Measurements from ENCODE around the gene LIMK2. TPM values are rescaled to one million over a fixed set of nuclear protein-coding genes. Genes with fewer than 3 reads are reported as not detected.
A peak's percentile ranks its signal among the peaks of the same experiment; 100 is the strongest.
"Not testable (repeated sequence)": the region's sequence is repeated elsewhere in the genome, so short reads cannot be mapped to it uniquely, and the experiment has no call there.

LIMK2 gene
- total RNA-seq, 1 experiment from 2014 or later, result 24.2 TPM

GRCh38 chr22:31199187-31199586, 12.9 kb upstream of the LIMK2 start:
- no peak overlapping the region for H3K4me3 ChIP-seq (ENCODE audit: insufficient read depth, low read depth, low read length)
- DNase-seq, result peak; percentile 50
- no peaks in the 10 kb centered on the region for H3K27me3 ChIP-seq (ENCODE audit: control insufficient read depth, insufficient read depth, low read length)
- peaks cover 2% of the 10 kb centered on the region for H3K36me3 ChIP-seq (replicated peaks; ENCODE audit: control insufficient read depth, insufficient read depth, low read length)

- not testable (repeated sequence) for DNase-seq; H3K4me3 ChIP-seq (ENCODE audit: insufficient read depth, low read depth, low read length); H3K36me3 ChIP-seq (replicated peaks; ENCODE audit: control insufficient read depth, insufficient read depth, low read length); H3K27me3 ChIP-seq (ENCODE audit: control insufficient read depth, insufficient read depth, low read length)
Observed at GRCh38 chr22:31204352-31204984, 7.6 kb upstream of the LIMK2 start.

- not testable (repeated sequence) for H3K27me3 ChIP-seq (ENCODE audit: control insufficient read depth, insufficient read depth, low read length); DNase-seq; H3K36me3 ChIP-seq (replicated peaks; ENCODE audit: control insufficient read depth, insufficient read depth, low read length); H3K4me3 ChIP-seq (ENCODE audit: insufficient read depth, low read depth, low read length)
Observed at GRCh38 chr22:31205059-31205458, 7.0 kb upstream of the LIMK2 start.

- not testable (repeated sequence) for DNase-seq; H3K4me3 ChIP-seq (ENCODE audit: insufficient read depth, low read depth, low read length); H3K27me3 ChIP-seq (ENCODE audit: control insufficient read depth, insufficient read depth, low read length); H3K36me3 ChIP-seq (replicated peaks; ENCODE audit: control insufficient read depth, insufficient read depth, low read length)
Observed at GRCh38 chr22:31206460-31206859, 5.6 kb upstream of the LIMK2 start.

GRCh38 chr22:31206896-31207687, 5.0 kb upstream of the LIMK2 start:
- H3K36me3 ChIP-seq (replicated peaks; ENCODE audit: control insufficient read depth, insufficient read depth, low read length), result peaks cover 2% of the 10 kb centered on the region
- H3K27me3 ChIP-seq (ENCODE audit: control insufficient read depth, insufficient read depth, low read length), result no peaks in the 10 kb centered on the region
- DNase-seq, result no peak
- no peak overlapping the region for H3K4me3 ChIP-seq (ENCODE audit: insufficient read depth, low read depth, low read length)

- no peaks in the 10 kb centered on the region for H3K36me3 ChIP-seq (replicated peaks; ENCODE audit: control insufficient read depth, insufficient read depth, low read length)
- DNase-seq, result no peak
- H3K27me3 ChIP-seq (ENCODE audit: control insufficient read depth, insufficient read depth, low read length), result no peaks in the 10 kb centered on the region
- no peak overlapping the region for H3K4me3 ChIP-seq (ENCODE audit: insufficient read depth, low read depth, low read length)
Observed at GRCh38 chr22:31210556-31211421, 1.3 kb upstream of the LIMK2 start.

- Histone ChIP-seq H3K4me3 (ENCODE audit: insufficient read depth, low read depth, low read length) (peak overlapping the region; percentile 13; the same call in 1 of the 2 replicates), H3K36me3 (replicated peaks; ENCODE audit: control insufficient read depth, insufficient read depth, low read length) (no peaks in the 10 kb centered on the region), H3K27me3 (ENCODE audit: control insufficient read depth, insufficient read depth, low read length) (no peaks in the 10 kb centered on the region)
- no peak for DNase-seq
Observed at GRCh38 chr22:31211482-31211861, 626 bp upstream of the LIMK2 start.

GRCh38 chr22:31212783-31213629, 908 bp downstream of the LIMK2 start:
- DNase-seq, result peak; percentile 42
- Histone ChIP-seq H3K4me3 (ENCODE audit: insufficient read depth, low read depth, low read length) (peak overlapping the region; percentile 94), H3K36me3 (replicated peaks; ENCODE audit: control insufficient read depth, insufficient read depth, low read length) (no peaks in the 10 kb centered on the region), H3K27me3 (ENCODE audit: control insufficient read depth, insufficient read depth, low read length) (no peaks in the 10 kb centered on the region)

GRCh38 chr22:31215018-31215535, 3.0 kb downstream of the LIMK2 start:
- no peaks in the 10 kb centered on the region for H3K27me3 ChIP-seq (ENCODE audit: control insufficient read depth, insufficient read depth, low read length)
- DNase-seq, result no peak
- H3K4me3 ChIP-seq (ENCODE audit: insufficient read depth, low read depth, low read length), result no peak overlapping the region
- no peaks in the 10 kb centered on the region; the same call in 1 of the 2 replicates for H3K36me3 ChIP-seq (replicated peaks; ENCODE audit: control insufficient read depth, insufficient read depth, low read length)

- Histone ChIP-seq H3K27me3 (ENCODE audit: control insufficient read depth, insufficient read depth, low read length) (no peaks in the 10 kb centered on the region), H3K36me3 (replicated peaks; ENCODE audit: control insufficient read depth, insufficient read depth, low read length) (no peaks in the 10 kb centered on the region; the same call in 1 of the 2 replicates), H3K4me3 (ENCODE audit: insufficient read depth, low read depth, low read length) (no peak overlapping the region)
- no peak for DNase-seq
Observed at GRCh38 chr22:31218565-31219262, 6.6 kb downstream of the LIMK2 start.

- Histone ChIP-seq H3K36me3 (replicated peaks; ENCODE audit: control insufficient read depth, insufficient read depth, low read length) (no peaks in the 10 kb centered on the region; the same call in 1 of the 2 replicates), H3K27me3 (ENCODE audit: control insufficient read depth, insufficient read depth, low read length) (no peaks in the 10 kb centered on the region), H3K4me3 (ENCODE audit: insufficient read depth, low read depth, low read length) (no peak overlapping the region)
- no peak for DNase-seq
Observed at GRCh38 chr22:31221084-31221483, 9.0 kb downstream of the LIMK2 start.

GRCh38 chr22:31222736-31223135, 10.6 kb downstream of the LIMK2 start:
- no peak overlapping the region for H3K4me3 ChIP-seq (ENCODE audit: insufficient read depth, low read depth, low read length)
- H3K27me3 ChIP-seq (ENCODE audit: control insufficient read depth, insufficient read depth, low read length), result no peaks in the 10 kb centered on the region
- DNase-seq, result no peak
- H3K36me3 ChIP-seq (replicated peaks; ENCODE audit: control insufficient read depth, insufficient read depth, low read length), result no peaks in the 10 kb centered on the region; the same call in none of the 2 replicates

- no peak for DNase-seq
- H3K4me3 ChIP-seq (ENCODE audit: insufficient read depth, low read depth, low read length), result no peak overlapping the region
- H3K27me3 ChIP-seq (ENCODE audit: control insufficient read depth, insufficient read depth, low read length), result no peaks in the 10 kb centered on the region
- H3K36me3 ChIP-seq (replicated peaks; ENCODE audit: control insufficient read depth, insufficient read depth, low read length), result no peaks in the 10 kb centered on the region; the same call in none of the 2 replicates
Observed at GRCh38 chr22:31223786-31224191, 11.7 kb downstream of the LIMK2 start.
